GM19023 (cell line): Measurements from ENCODE around the gene PPP2R1A.

Source experiments
- ATAC-seq: cut with Tn5 transposase; IDR thresholded peaks from one replicate; pipeline ENCODE4 v1.9.1; 2021; ENCODE audit warnings: mild to moderate bottlenecking, moderate library complexity; ENCODE audit not compliant: unreplicated experiment

PPP2R1A gene

GRCh38 chr19:52189735-52190486 is at the start of gene PPP2R1A:
Gene PPP2R1A, plus strand, starts transcription at chr19:52190052. Its CDS starts 45 bp downstream, at chr19:52190097.
- peak; percentile 91 for ATAC-seq

GRCh38 chr19:52141203-52141602 is 48.6 kb upstream of the PPP2R1A start:
- ATAC-seq, result no peak

- ATAC-seq, result no peak
These were observed 47.8 kb upstream of the PPP2R1A start for GRCh38 chr19:52142001-52142595.

GRCh38 chr19:52148256-52148655 is 41.6 kb upstream of the PPP2R1A start:
- ATAC-seq, result no peak

GRCh38 chr19:52155596-52156359 is 34.1 kb upstream of the PPP2R1A start:
- ATAC-seq, result no peak

GRCh38 chr19:52170304-52170703 is 19.5 kb upstream of the PPP2R1A start:
- no peak for ATAC-seq

- peak; percentile 42 for ATAC-seq
These were observed 19.0 kb upstream of the PPP2R1A start for GRCh38 chr19:52170863-52171320.

GRCh38 chr19:52171321-52172169 is 18.3 kb upstream of the PPP2R1A start, which contains the start of gene ZNF836:
Gene ZNF836, minus strand, starts transcription at chr19:52171621. Its CDS starts 3,549 bp downstream, at chr19:52168072.
- peak; percentile 72 for ATAC-seq

GRCh38 chr19:52172347-52172746 is 17.5 kb upstream of the PPP2R1A start:
- no peak for ATAC-seq

- no peak for ATAC-seq
These were observed 13.3 kb upstream of the PPP2R1A start for GRCh38 chr19:52176574-52176973.

GRCh38 chr19:52187407-52187806 is 2.4 kb upstream of the PPP2R1A start:
- ATAC-seq, result no peak

- ATAC-seq, result peak; percentile 1
These were observed 774 bp upstream of the PPP2R1A start for GRCh38 chr19:52188822-52189734.

GRCh38 chr19:52190487-52191293 is 838 bp downstream of the PPP2R1A start:
- ATAC-seq, result no peak

GRCh38 chr19:52191389-52191788 is 1.5 kb downstream of the PPP2R1A start:
- no peak for ATAC-seq

GRCh38 chr19:52191951-52192350 is 2.1 kb downstream of the PPP2R1A start:
- ATAC-seq, result no peak

- ATAC-seq, result no peak
These were observed 6.6 kb downstream of the PPP2R1A start for GRCh38 chr19:52196256-52196967.

GRCh38 chr19:52197964-52198363 is 8.1 kb downstream of the PPP2R1A start:
- ATAC-seq, result no peak

- ATAC-seq, result no peak
These were observed 8.8 kb downstream of the PPP2R1A start for GRCh38 chr19:52198678-52199077.
